ENCODE measurements around the gene JARID2.

The JARID2 gene

GRCh38 chr6:15245361-15246216 is at the start of gene JARID2:
TSS of gene JARID2 (plus strand) at chr6:15246069. CDS start at chr6:15246540, 471 bp downstream.
- peak; percentile 95 for DNase-seq

- DNase-seq: no peak
Observed at GRCh38 chr6:15200087-15200486, 45.8 kb upstream of the JARID2 start.

GRCh38 chr6:15205321-15205720 is 40.5 kb upstream of the JARID2 start:
- DNase-seq: no peak

GRCh38 chr6:15206887-15207286 is 39.0 kb upstream of the JARID2 start:
- DNase-seq: no peak

GRCh38 chr6:15207923-15208322 is 37.9 kb upstream of the JARID2 start:
- no peak for DNase-seq

GRCh38 chr6:15213838-15214400 is 31.9 kb upstream of the JARID2 start:
- no peak for DNase-seq

- DNase-seq: no peak
Observed at GRCh38 chr6:15218401-15218800, 27.5 kb upstream of the JARID2 start.

GRCh38 chr6:15220062-15220461 is 25.8 kb upstream of the JARID2 start:
- DNase-seq: no peak

GRCh38 chr6:15227827-15228318 is 18.0 kb upstream of the JARID2 start:
- no peak for DNase-seq

- no peak for DNase-seq
Observed at GRCh38 chr6:15230827-15231226, 15.0 kb upstream of the JARID2 start.

GRCh38 chr6:15232836-15233510 is 12.9 kb upstream of the JARID2 start:
- no peak for DNase-seq

- DNase-seq: no peak
Observed at GRCh38 chr6:15234068-15234758, 11.7 kb upstream of the JARID2 start.

GRCh38 chr6:15239616-15240364 is 6.1 kb upstream of the JARID2 start:
- no peak for DNase-seq

- DNase-seq: no peak
Observed at GRCh38 chr6:15242503-15242902, 3.4 kb upstream of the JARID2 start.

- no peak for DNase-seq
Observed at GRCh38 chr6:15242937-15243614, 2.8 kb upstream of the JARID2 start.

GRCh38 chr6:15243910-15244619 is 1.8 kb upstream of the JARID2 start:
- no peak for DNase-seq

GRCh38 chr6:15244620-15245360 is 1.1 kb upstream of the JARID2 start:
- DNase-seq: peak; percentile 63

GRCh38 chr6:15246217-15246665 is 372 bp downstream of the JARID2 start:
- DNase-seq: no peak

- peak; percentile 16 for DNase-seq
Observed at GRCh38 chr6:15246666-15247499, 1.0 kb downstream of the JARID2 start.

Data from stimulated activated CD4-positive, alpha-beta T cell treated with anti-CD3 and anti-CD28 coated beads, Interleukin-4, amount 100 ng/mL, for 1 hour (primary cell).